NT2/D1 (cell line): ENCODE data around the gene C4orf17.

Experiments used
- SUZ12 ChIP-seq: IDR thresholded peaks from 2 replicates; pipeline ENCODE4 v1.6.1; 2011; ENCODE audit not compliant: insufficient read length, insufficient read depth; ENCODE audit errors: extremely low read depth
- YY1 ChIP-seq: IDR thresholded peaks from 2 replicates; pipeline ENCODE4 v1.6.1; 2011; ENCODE audit not compliant: insufficient read length, insufficient read depth
- ZNF274 ChIP-seq: IDR thresholded peaks from 2 replicates; pipeline ENCODE4 v1.6.1; 2011; ENCODE audit warnings: mild to moderate bottlenecking, low read depth, low read length

- no peak for TF ChIP-seq YY1
- TF ChIP-seq ZNF274, result no peak
- no peak for TF ChIP-seq SUZ12
These were observed 27.2 kb upstream of the C4orf17 start for GRCh38 chr4:99483636-99484035.
